GM18508 (cell line): Measurements from ENCODE around the gene HBG2.
"Not testable (repeated sequence)": the region's sequence is repeated elsewhere in the genome, so short reads cannot be mapped to it uniquely, and the experiment has no call there.

ENCODE experiments used
- ATAC-seq: cut with Tn5 transposase; IDR thresholded peaks from one replicate; pipeline ENCODE4 v1.9.1; 2021; ENCODE audit warnings: moderate number of reproducible peaks; ENCODE audit not compliant: insufficient read depth, unreplicated experiment

Gene HBG2

GRCh38 chr11:5254646-5255413 lies at the start of gene HBG2:
Gene HBG2 (minus strand): TSS chr11:5254781. CDS start chr11:5254728, 53 bp downstream.
- not testable (repeated sequence) for ATAC-seq

GRCh38 chr11:5304046-5304445 lies 49.5 kb upstream of the HBG2 start:
- no peak for ATAC-seq

GRCh38 chr11:5303626-5304025 lies 49.0 kb upstream of the HBG2 start:
- no peak for ATAC-seq

- ATAC-seq, result no peak
Measured at GRCh38 chr11:5301846-5302245, 47.3 kb upstream of the HBG2 start, which contains the start of gene OR51B4. Gene OR51B4 (minus strand): TSS chr11:5301946. CDS start chr11:5301946, 0 bp downstream.

GRCh38 chr11:5300251-5300650 lies 45.7 kb upstream of the HBG2 start:
- ATAC-seq, result no peak

- no peak for ATAC-seq
Measured at GRCh38 chr11:5298451-5298850, 43.9 kb upstream of the HBG2 start.

GRCh38 chr11:5297721-5298323 lies 43.2 kb upstream of the HBG2 start:
- no peak for ATAC-seq

- ATAC-seq, result not testable (repeated sequence)
Measured at GRCh38 chr11:5294342-5294995, 39.9 kb upstream of the HBG2 start.

- ATAC-seq, result no peak
Measured at GRCh38 chr11:5293028-5293427, 38.4 kb upstream of the HBG2 start.

- peak; percentile 81 for ATAC-seq
Measured at GRCh38 chr11:5291207-5291838, 36.7 kb upstream of the HBG2 start.

- no peak for ATAC-seq
Measured at GRCh38 chr11:5290106-5290505, 35.5 kb upstream of the HBG2 start.

GRCh38 chr11:5289696-5290095 lies 35.1 kb upstream of the HBG2 start:
- ATAC-seq, result no peak

- ATAC-seq, result no peak
Measured at GRCh38 chr11:5288906-5289550, 34.4 kb upstream of the HBG2 start.

- no peak for ATAC-seq
Measured at GRCh38 chr11:5288108-5288905, 33.7 kb upstream of the HBG2 start.

- no peak for ATAC-seq
Measured at GRCh38 chr11:5286901-5287300, 32.3 kb upstream of the HBG2 start.

GRCh38 chr11:5286351-5286750 lies 31.8 kb upstream of the HBG2 start:
- ATAC-seq, result no peak

GRCh38 chr11:5285703-5286340 lies 31.2 kb upstream of the HBG2 start:
- ATAC-seq, result no peak

GRCh38 chr11:5284637-5285036 lies 30.1 kb upstream of the HBG2 start:
- no peak for ATAC-seq

- ATAC-seq, result no peak
Measured at GRCh38 chr11:5283882-5284281, 29.3 kb upstream of the HBG2 start.
